ENCODE results near the gene FAM53B. TPM values are rescaled to one million over a fixed set of nuclear protein-coding genes. Genes with fewer than 3 reads are reported as not detected.

Gene FAM53B
- total RNA-seq, 4 donors from 2014 or later, result 21.9 to 42.6 (median 32.2) TPM

GRCh38 chr10:124628676-124629021 lies 115.5 kb downstream of the FAM53B start:
- no peak for TF ChIP-seq CTCF (IDR thresholded peaks at IDR 0.05)
- DNase-seq (ENCODE audit: low spot score) (no peak), ATAC-seq (ENCODE audit: low FRiP score) (no peak)

- DNase-seq (ENCODE audit: low spot score) (no peak), ATAC-seq (ENCODE audit: low FRiP score) (no peak)
- no peak for TF ChIP-seq CTCF (IDR thresholded peaks at IDR 0.05)
Observed at GRCh38 chr10:124627866-124628675, 116.1 kb downstream of the FAM53B start.

- no peak for ATAC-seq (ENCODE audit: low FRiP score)
- TF ChIP-seq CTCF (IDR thresholded peaks at IDR 0.05), result no peak
Observed at GRCh38 chr10:124626759-124627380, 117.3 kb downstream of the FAM53B start.

GRCh38 chr10:124625831-124626238 lies 118.3 kb downstream of the FAM53B start:
- DNase-seq (ENCODE audit: low spot score), result no peak
- TF ChIP-seq CTCF (IDR thresholded peaks at IDR 0.05), result no peak
- ATAC-seq (ENCODE audit: low FRiP score), result no peak

More at GRCh38 chr10:124626759-124627380, 117.3 kb downstream of the FAM53B start:
- DNase-seq (ENCODE audit: low spot score), result no peak

GRCh38 chr10:124624895-124625294 lies 119.3 kb downstream of the FAM53B start:
- no peak for TF ChIP-seq CTCF (IDR thresholded peaks at IDR 0.05)
- ATAC-seq (ENCODE audit: low FRiP score), result no peak
- DNase-seq (ENCODE audit: low spot score), result no peak

GRCh38 chr10:124624466-124624865 lies 119.7 kb downstream of the FAM53B start:
- ATAC-seq (ENCODE audit: low FRiP score), result no peak
- DNase-seq (ENCODE audit: low spot score), result no peak
- no peak for TF ChIP-seq CTCF (IDR thresholded peaks at IDR 0.05)

GRCh38 chr10:124624006-124624405 lies 120.2 kb downstream of the FAM53B start:
- DNase-seq (ENCODE audit: low spot score) (no peak), ATAC-seq (ENCODE audit: low FRiP score) (no peak)
- no peak for TF ChIP-seq CTCF (IDR thresholded peaks at IDR 0.05)

Measured in omental fat pad (tissue), 4 donors.